ENCODE data around the gene UTP14C. TPM values are rescaled to one million over a fixed set of nuclear protein-coding genes. Genes with fewer than 3 reads are reported as not detected.

Gene UTP14C
- total RNA-seq, 1 experiment from 2014 or later, result 19.8 TPM

DNA sequence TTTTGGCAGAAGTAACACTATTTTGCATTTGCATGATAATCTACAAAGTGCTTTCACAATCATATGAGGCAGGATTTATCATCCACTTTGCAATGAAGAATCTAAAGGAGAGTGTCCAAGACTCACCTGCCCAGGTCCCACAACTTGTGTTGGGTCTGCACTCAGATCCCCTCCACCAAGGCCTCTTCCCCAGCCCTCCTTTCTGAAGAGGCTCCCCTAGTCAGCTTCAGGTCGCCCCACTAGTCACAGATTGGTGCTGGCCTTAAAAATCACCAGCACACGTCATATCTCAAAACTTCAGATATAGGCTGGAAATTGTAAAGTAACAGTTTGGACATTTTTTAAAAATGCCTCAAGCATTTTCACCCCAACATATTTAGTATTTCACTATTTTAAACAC is 30.8 kb upstream of the UTP14C start:
- Histone ChIP-seq H4K20me1 (ENCODE audit: control insufficient read depth, insufficient read depth, insufficient read length) (no peaks in the 10 kb centered on the region), H3K79me2 (ENCODE audit: insufficient read depth, low read length) (no peaks in the 10 kb centered on the region), H3K79me1 (ENCODE audit: insufficient read depth, low read depth, low read length, poor library complexity, severe bottlenecking) (no peaks in the 10 kb centered on the region), H2BK20ac (ENCODE audit: low read depth, low read length, poor library complexity, severe bottlenecking) (no peak overlapping the region), H3K9me3 (ENCODE audit: control insufficient read depth, low read depth, low read length) (no peaks in the 10 kb centered on the region), H3K27me3 (ENCODE audit: insufficient read depth, low read length) (no peaks in the 10 kb centered on the region), H4K5ac (ENCODE audit: insufficient read length, low read depth, low read length) (no peak overlapping the region), H3K23ac (ENCODE audit: insufficient read length, low read depth, low read length) (no peak overlapping the region), H3K4me1 (ENCODE audit: insufficient read depth, low read length) (peaks cover 5% of the 10 kb centered on the region; the same call in 1 of the 2 replicates), H3K18ac (ENCODE audit: insufficient read length, low read depth, low read length) (no peak overlapping the region), H4K91ac (ENCODE audit: insufficient read length, low read depth, low read length) (no peak overlapping the region), H3K56ac (ENCODE audit: insufficient read length, low read depth, low read length) (no peak overlapping the region), H2AK5ac (ENCODE audit: insufficient read length, low read length) (no peak overlapping the region), H2BK5ac (ENCODE audit: insufficient read length, low read length) (no peak overlapping the region), H3K4ac (ENCODE audit: low read depth, low read length) (no peak overlapping the region), H2BK120ac (ENCODE audit: low read depth, low read length, poor library complexity, severe bottlenecking) (no peak overlapping the region), H3K4me2 (ENCODE audit: insufficient read depth, insufficient read length, low read length) (no peak overlapping the region), H3T11ph (ENCODE audit: low read length) (no peak overlapping the region), H3K14ac (ENCODE audit: insufficient read depth, low read length) (no peak overlapping the region), H3K23me2 (ENCODE audit: insufficient read length, low read depth, low read length, poor library complexity, severe bottlenecking) (no peaks in the 10 kb centered on the region), H3K27ac (ENCODE audit: insufficient read length, low read depth, low read length) (no peak overlapping the region), H4K8ac (replicated peaks; ENCODE audit: insufficient read length, low read depth, low read length) (no peak overlapping the region), H2BK12ac (ENCODE audit: insufficient read length, low read depth, low read length) (no peak overlapping the region), H2AFZ (ENCODE audit: low read length) (no peak overlapping the region), H3K9ac (ENCODE audit: extremely low read depth, insufficient read length, low read length) (no peak overlapping the region), H2BK15ac (ENCODE audit: low read depth, low read length) (no peak overlapping the region)
- H3K27me3 Mint-ChIP-seq (ENCODE audit: low read depth), result no peaks in the 10 kb centered on the region; the same call in 1 of the 2 replicates
- no peak overlapping the region; a peak in 1 of 7 replicates for H3K27ac Mint-ChIP-seq
- peaks cover 29 to 34% of the 10 kb centered on the region in 2 experiments for H3K4me1 Mint-ChIP-seq
- H3K36me3 Mint-ChIP-seq (ENCODE audit: insufficient read depth in 1 of 3, low read depth in 3 of 3), result no peaks in the 10 kb centered on the region; a peak in 1 of 7 replicates
- no peak for DNase-seq
- H3K9me3 Mint-ChIP-seq, result no peaks in the 10 kb centered on the region
- TF ChIP-seq, protein P1, sequence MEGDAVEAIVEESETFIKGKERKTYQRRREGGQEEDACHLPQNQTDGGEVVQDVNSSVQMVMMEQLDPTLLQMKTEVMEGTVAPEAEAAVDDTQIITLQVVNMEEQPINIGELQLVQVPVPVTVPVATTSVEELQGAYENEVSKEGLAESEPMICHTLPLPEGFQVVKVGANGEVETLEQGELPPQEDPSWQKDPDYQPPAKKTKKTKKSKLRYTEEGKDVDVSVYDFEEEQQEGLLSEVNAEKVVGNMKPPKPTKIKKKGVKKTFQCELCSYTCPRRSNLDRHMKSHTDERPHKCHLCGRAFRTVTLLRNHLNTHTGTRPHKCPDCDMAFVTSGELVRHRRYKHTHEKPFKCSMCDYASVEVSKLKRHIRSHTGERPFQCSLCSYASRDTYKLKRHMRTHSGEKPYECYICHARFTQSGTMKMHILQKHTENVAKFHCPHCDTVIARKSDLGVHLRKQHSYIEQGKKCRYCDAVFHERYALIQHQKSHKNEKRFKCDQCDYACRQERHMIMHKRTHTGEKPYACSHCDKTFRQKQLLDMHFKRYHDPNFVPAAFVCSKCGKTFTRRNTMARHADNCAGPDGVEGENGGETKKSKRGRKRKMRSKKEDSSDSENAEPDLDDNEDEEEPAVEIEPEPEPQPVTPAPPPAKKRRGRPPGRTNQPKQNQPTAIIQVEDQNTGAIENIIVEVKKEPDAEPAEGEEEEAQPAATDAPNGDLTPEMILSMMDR (conservative IDR thresholded peaks at IDR 0.05), result no peak
- no CpG with 5 or more reads among the region's 2 CpGs for WGBS (ENCODE audit: extremely low coverage, insufficient read length, low lambda C conversion rate)
- no peak overlapping the region for H3K4me3 Mint-ChIP-seq
